ENCODE measurements around the gene PIP4K2B. TPM values are rescaled to one million over a fixed set of nuclear protein-coding genes. Genes with fewer than 3 reads are reported as not detected.

PIP4K2B gene
- total and polyA plus RNA-seq, 9 of the 15 experiments (the other 6 are each of a cell fraction or from before 2014, with no cell fraction given): 3.7 to 29.9 (median 23.0) TPM

DNA sequence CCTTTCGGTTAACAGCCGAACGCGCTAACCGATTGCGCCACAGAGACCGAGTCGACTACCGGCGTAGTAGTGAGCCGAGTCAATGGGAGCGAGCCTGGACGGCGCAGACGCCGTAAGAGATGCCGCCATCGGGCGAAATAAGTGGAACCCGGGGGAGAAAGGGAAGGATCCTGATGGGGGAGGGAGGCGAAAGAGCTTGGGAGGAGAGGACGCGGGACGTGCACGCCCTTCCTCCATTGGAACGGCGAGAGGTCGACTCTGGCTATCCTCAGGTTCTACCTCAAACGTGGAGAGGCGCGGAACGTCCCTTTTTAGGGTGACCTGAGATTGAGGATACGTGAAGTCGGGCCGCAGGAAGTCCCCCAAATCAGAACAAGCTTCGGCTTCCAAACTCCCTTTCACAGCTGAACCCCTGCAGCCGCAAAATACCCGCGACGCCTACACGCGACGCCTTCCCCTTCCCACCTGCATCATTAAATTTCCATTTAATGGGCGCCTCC is 47.5 kb downstream of the PIP4K2B start (continued):
- TF ChIP-seq, protein P1, sequence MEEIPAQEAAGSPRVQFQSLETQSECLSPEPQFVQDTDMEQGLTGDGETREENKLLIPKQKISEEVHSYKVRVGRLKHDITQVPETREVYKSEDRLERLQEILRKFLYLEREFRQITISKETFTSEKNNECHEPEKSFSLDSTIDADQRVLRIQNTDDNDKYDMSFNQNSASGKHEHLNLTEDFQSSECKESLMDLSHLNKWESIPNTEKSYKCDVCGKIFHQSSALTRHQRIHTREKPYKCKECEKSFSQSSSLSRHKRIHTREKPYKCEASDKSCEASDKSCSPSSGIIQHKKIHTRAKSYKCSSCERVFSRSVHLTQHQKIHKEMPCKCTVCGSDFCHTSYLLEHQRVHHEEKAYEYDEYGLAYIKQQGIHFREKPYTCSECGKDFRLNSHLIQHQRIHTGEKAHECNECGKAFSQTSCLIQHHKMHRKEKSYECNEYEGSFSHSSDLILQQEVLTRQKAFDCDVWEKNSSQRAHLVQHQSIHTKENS (CRISPR knock-in tag; IDR thresholded peaks at IDR 0.05): no peak
- no peak for TF ChIP-seq ZNF212 (CRISPR knock-in tag; IDR thresholded peaks at IDR 0.05)
- TF ChIP-seq, protein P2, sequence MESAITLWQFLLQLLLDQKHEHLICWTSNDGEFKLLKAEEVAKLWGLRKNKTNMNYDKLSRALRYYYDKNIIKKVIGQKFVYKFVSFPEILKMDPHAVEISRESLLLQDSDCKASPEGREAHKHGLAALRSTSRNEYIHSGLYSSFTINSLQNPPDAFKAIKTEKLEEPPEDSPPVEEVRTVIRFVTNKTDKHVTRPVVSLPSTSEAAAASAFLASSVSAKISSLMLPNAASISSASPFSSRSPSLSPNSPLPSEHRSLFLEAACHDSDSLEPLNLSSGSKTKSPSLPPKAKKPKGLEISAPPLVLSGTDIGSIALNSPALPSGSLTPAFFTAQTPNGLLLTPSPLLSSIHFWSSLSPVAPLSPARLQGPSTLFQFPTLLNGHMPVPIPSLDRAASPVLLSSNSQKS (CRISPR knock-in tag; IDR thresholded peaks at IDR 0.05): no peak
- TF ChIP-seq, protein P3, sequence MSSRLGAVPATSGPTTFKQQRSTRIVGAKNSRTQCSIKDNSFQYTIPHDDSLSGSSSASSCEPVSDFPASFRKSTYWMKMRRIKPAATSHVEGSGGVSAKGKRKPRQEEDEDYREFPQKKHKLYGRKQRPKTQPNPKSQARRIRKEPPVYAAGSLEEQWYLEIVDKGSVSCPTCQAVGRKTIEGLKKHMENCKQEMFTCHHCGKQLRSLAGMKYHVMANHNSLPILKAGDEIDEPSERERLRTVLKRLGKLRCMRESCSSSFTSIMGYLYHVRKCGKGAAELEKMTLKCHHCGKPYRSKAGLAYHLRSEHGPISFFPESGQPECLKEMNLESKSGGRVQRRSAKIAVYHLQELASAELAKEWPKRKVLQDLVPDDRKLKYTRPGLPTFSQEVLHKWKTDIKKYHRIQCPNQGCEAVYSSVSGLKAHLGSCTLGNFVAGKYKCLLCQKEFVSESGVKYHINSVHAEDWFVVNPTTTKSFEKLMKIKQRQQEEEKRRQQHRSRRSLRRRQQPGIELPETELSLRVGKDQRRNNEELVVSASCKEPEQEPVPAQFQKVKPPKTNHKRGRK (tag; IDR thresholded peaks at IDR 0.05): no peak
- TF ChIP-seq PHF21A (IDR thresholded peaks at IDR 0.05; ENCODE audit: borderline replicate concordance, low read depth): peak; percentile 50; the same call in 1 of the 2 replicates
- TF ChIP-seq, protein P4, sequence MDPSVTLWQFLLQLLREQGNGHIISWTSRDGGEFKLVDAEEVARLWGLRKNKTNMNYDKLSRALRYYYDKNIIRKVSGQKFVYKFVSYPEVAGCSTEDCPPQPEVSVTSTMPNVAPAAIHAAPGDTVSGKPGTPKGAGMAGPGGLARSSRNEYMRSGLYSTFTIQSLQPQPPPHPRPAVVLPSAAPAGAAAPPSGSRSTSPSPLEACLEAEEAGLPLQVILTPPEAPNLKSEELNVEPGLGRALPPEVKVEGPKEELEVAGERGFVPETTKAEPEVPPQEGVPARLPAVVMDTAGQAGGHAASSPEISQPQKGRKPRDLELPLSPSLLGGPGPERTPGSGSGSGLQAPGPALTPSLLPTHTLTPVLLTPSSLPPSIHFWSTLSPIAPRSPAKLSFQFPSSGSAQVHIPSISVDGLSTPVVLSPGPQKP (CRISPR knock-in tag; IDR thresholded peaks at IDR 0.05): no peak
- TF ChIP-seq POLR2AphosphoS5 (IDR thresholded peaks at IDR 0.05; ENCODE audit: control insufficient read depth, insufficient read depth, low read depth, low read length): 0 out of 2 replicates have a peak, but pooled peaks have one; percentile 30
- TF ChIP-seq ZNF347 (CRISPR knock-in tag; IDR thresholded peaks at IDR 0.05; ENCODE audit: low read depth): no peak
- TF ChIP-seq RB1 (IDR thresholded peaks at IDR 0.05; ENCODE audit: low read depth): peak; percentile 95
- peak; percentile 78 for TF ChIP-seq TEAD4 (IDR thresholded peaks at IDR 0.05; ENCODE audit: low read length)
- TF ChIP-seq TEAD4 (CRISPR knock-in tag; IDR thresholded peaks at IDR 0.05; ENCODE audit: borderline replicate concordance): no peak
- no peak for TF ChIP-seq CBX1 (IDR thresholded peaks at IDR 0.05; ENCODE audit: low read depth)
- 0 out of 2 replicates have a peak, but pooled peaks have one; percentile 18 for TF ChIP-seq ZNF12 (CRISPR knock-in tag; IDR thresholded peaks at IDR 0.05)
- 0 out of 2 replicates have a peak, but pooled peaks have one; percentile 30 for TF ChIP-seq POLR2AphosphoS2 (IDR thresholded peaks at IDR 0.05; ENCODE audit: low read length)
- TF ChIP-seq FOXM1 (IDR thresholded peaks at IDR 0.05; ENCODE audit: low read depth): no peak
- TF ChIP-seq FOXM1 (CRISPR knock-in tag; IDR thresholded peaks at IDR 0.05; ENCODE audit: low read depth): no peak; the same call in 1 of the 2 replicates
- peak; percentile 40; the same call in 1 of the 2 replicates for TF ChIP-seq ESRRA (IDR thresholded peaks at IDR 0.05; ENCODE audit: borderline replicate concordance, low read depth)
- TF ChIP-seq ZNF583 (CRISPR knock-in tag; IDR thresholded peaks at IDR 0.05): no peak
- TF ChIP-seq MBD2 (IDR thresholded peaks at IDR 0.05; ENCODE audit: borderline replicate concordance, low read depth): no peak
- TF ChIP-seq, protein P5, sequence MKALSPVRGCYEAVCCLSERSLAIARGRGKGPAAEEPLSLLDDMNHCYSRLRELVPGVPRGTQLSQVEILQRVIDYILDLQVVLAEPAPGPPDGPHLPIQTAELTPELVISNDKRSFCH (CRISPR knock-in tag; IDR thresholded peaks at IDR 0.05): no peak
- TF ChIP-seq, protein P5 (tag; IDR thresholded peaks at IDR 0.05): 0 out of 2 replicates have a peak, but pooled peaks have one; percentile 47
- TF ChIP-seq TBP (optimal IDR thresholded peaks at IDR 0.05; ENCODE audit: low read depth, low read length): peak; percentile 99
- TF ChIP-seq ZBED1 (IDR thresholded peaks at IDR 0.05): no peak
- TF ChIP-seq POLR2A (conservative IDR thresholded peaks at IDR 0.05): 0 out of 2 replicates have a peak, but pooled peaks have one; percentile 24
